ENCODE data around the gene ZNF785.
"Not testable (repeated sequence)": the region's sequence is repeated elsewhere in the genome, so short reads cannot be mapped to it uniquely, and the experiment has no call there.

Gene ZNF785

GRCh38 chr16:30536391-30537024 lies 49.0 kb downstream of the ZNF785 start:
- DNase-seq: not testable (repeated sequence)

GRCh38 chr16:30535777-30536190 lies 49.7 kb downstream of the ZNF785 start:
- peak; percentile 61 for DNase-seq

GRCh38 chr16:30535106-30535776 lies 50.3 kb downstream of the ZNF785 start:
- no peak for DNase-seq

- DNase-seq: peak; percentile 92
Measured at GRCh38 chr16:30534368-30535105, 51.0 kb downstream of the ZNF785 start, which contains the start of gene ZNF747. Gene ZNF747 (minus strand): TSS chr16:30534858. CDS start chr16:30534679, 179 bp downstream.

- DNase-seq: no peak
Measured at GRCh38 chr16:30533748-30534367, 51.6 kb downstream of the ZNF785 start.

GRCh38 chr16:30533146-30533522 lies 52.4 kb downstream of the ZNF785 start:
- DNase-seq: no peak

- no peak for DNase-seq
Measured at GRCh38 chr16:30532285-30533145, 53.0 kb downstream of the ZNF785 start.
